RKO (cell line): ENCODE data around the gene USP40.

ENCODE experiments used
- DNase-seq: peaks from one replicate; pipeline ENCODE4 v3.0.0-alpha.2; 2016; ENCODE audit warnings: low spot score

The USP40 gene

GRCh38 chr2:233426619-233427342 is 139.8 kb downstream of the USP40 start:
- peak; percentile 96 for DNase-seq
